Esophagus (tissue), 2 donors: ENCODE measurements around the gene SLC16A10. TPM values are rescaled to one million over a fixed set of nuclear protein-coding genes. Genes with fewer than 3 reads are reported as not detected.

Source experiments
- H3K27ac ChIP-seq, 2 donors: one replicate each; pipeline ENCODE4 v1.5.1; 2013; ENCODE audit warnings: low read depth in 2 of 2, mild to moderate bottlenecking in 2 of 2, inconsistent platforms in 1 of 2, low read length in 1 of 2, moderate library complexity in 1 of 2
- H3K27me3 ChIP-seq, 2 donors: one replicate each; pipeline ENCODE4 v1.6.1; 2013; ENCODE audit warnings: low read length in 2 of 2, control low read depth in 1 of 2, mild to moderate bottlenecking in 1 of 2; ENCODE audit not compliant: insufficient read depth in 2 of 2, control insufficient read depth in 1 of 2
- H3K36me3 ChIP-seq, 2 donors: one replicate each; pipeline ENCODE4 v1.6.1; 2013; ENCODE audit warnings: low read length in 1 of 2; ENCODE audit not compliant: control insufficient read depth in 2 of 2, insufficient read depth in 2 of 2
- H3K4me1 ChIP-seq, 2 donors: one replicate each; pipeline ENCODE4 v1.6.1; 2013; ENCODE audit warnings: low read length in 1 of 2; ENCODE audit not compliant: control insufficient read depth in 2 of 2, insufficient read depth in 2 of 2
- H3K4me3 ChIP-seq, 2 donors: one replicate each; pipeline ENCODE4 v1.5.1; 2013; ENCODE audit warnings: low read length in 2 of 2, mild to moderate bottlenecking in 2 of 2, low read depth in 1 of 2, moderate library complexity in 1 of 2
- H3K9me3 ChIP-seq, 2 donors: one replicate each; pipeline ENCODE4 v1.6.1; 2013; ENCODE audit warnings: mild to moderate bottlenecking in 2 of 2, low read depth in 1 of 2, low read length in 1 of 2, moderate library complexity in 1 of 2; ENCODE audit not compliant: control insufficient read depth in 2 of 2, insufficient read depth in 1 of 2
- WGBS, 2 donors: extraction: QIAGEN DNeasy Blood & Tissue Kit; methylation state at CpG; one replicate each; pipeline ENCODE4 v1.1.7; 2013; 5-methylcytosine and 5-hydroxymethylcytosine counted together
- polyA plus RNA-seq, 2 donors: library from polyadenylated mRNA; stranded (reverse); fragments of 200-250 nt; gene quantifications; one replicate each; pipeline ENCODE4 v1.2.3, GENCODE V29; 2013
- donor health status: healthy with polysubstance abuse.
- donor health status: Bipolar disorder and iron deficiency.

The SLC16A10 gene, protein sequence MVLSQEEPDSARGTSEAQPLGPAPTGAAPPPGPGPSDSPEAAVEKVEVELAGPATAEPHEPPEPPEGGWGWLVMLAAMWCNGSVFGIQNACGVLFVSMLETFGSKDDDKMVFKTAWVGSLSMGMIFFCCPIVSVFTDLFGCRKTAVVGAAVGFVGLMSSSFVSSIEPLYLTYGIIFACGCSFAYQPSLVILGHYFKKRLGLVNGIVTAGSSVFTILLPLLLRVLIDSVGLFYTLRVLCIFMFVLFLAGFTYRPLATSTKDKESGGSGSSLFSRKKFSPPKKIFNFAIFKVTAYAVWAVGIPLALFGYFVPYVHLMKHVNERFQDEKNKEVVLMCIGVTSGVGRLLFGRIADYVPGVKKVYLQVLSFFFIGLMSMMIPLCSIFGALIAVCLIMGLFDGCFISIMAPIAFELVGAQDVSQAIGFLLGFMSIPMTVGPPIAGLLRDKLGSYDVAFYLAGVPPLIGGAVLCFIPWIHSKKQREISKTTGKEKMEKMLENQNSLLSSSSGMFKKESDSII
- polyA plus RNA-seq = under 1 TPM; 0.18 to 0.41 TPM

DNA sequence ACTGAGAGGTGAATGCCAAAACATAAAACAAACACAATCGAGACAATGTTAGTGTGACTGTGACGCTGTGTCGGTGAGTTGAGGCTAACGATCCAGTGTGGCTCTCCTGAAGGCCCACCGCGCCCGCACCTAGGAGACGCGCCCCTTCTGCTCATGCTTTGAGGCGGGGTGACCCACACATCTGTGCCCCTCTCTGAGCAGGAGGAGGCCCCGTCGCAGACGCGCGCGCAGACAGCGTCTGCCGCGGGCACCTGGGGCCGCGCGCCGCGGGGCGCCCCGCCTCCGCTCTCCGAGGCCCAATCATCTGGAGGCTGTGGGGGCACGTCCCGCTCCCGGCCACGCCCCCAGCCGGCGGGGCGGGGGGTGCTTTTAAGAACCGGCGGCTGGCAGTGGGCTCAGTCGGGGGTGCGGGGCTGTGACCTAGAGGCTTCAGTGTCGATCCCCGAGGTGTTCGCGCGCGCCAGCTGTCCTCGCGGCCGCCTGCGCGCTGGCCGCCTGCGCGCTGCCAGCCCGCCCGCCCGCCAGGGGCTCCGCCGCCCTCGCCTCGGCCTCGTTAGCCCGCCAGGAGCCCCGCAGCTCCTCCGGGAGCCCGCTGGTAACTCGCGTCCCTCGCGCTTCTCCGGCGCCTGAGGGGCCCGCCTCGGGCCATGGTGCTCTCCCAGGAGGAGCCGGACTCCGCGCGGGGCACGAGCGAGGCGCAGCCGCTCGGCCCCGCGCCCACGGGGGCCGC, at the start of gene SLC16A10:
Gene SLC16A10, plus strand, starts transcription at position 398 of the 730 bp plus-strand sequence. Its CDS starts 250 bp downstream, at position 648.
- Histone ChIP-seq H3K27me3 (peaks cover 0 to 6% of the 10 kb centered on the region in 2 donors), H3K27ac (no peak within 1 kb of the TSS), H3K4me3 (peak within 1 kb of the TSS; percentile 48 to 67), H3K4me1 (no peaks in the 10 kb centered on the region), H3K9me3 (no peaks in the 10 kb centered on the region), H3K36me3 (no peaks in the 10 kb centered on the region)
- WGBS, 2 donors = 1% methylated on average over 72 to 86 of the region's 86 CpGs

DNA sequence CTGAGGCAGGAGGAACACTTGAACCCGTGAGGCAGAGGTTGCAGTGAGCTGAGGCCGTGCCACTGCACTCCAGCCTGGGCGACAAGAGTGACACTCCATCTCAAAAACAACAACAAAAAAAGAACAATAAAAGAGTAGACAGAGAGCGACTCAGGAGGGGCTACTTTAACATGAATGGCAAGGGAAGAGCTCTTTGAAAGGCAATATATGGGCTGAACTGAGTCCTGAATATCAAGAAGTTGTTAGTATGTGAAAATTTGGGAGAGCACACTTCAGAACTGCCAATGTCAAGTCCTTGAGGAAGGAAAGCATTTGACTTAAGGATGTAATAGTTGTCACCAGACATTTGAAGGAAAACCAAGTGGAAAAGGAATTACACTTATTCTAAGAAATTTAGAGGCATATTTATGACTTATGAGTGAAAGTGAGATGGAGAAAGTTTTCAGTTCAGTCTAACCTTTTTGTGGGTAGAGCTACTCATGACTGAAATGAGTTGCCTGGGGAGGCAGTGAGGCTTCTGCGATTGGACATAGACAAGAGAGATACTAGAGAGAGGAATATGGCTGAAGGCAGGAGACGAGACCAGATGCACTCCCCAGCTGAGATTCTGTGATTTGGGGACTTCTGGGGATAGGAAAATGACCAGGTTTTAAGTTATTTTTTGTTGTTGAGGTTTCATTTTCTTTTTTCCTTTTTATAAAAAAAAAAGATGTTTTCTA, 48.6 kb upstream of the SLC16A10 start:
- H3K9me3 ChIP-seq = no peaks in the 10 kb centered on the region
- 89 to 92% methylated on average over 6 of the region's 6 CpGs for WGBS, 2 donors
- no peaks in the 10 kb centered on the region for H3K4me1 ChIP-seq
- H3K27ac ChIP-seq = no peak overlapping the region
- no peaks in the 10 kb centered on the region for H3K27me3 ChIP-seq
- no peaks in the 10 kb centered on the region for H3K36me3 ChIP-seq
- no peak overlapping the region for H3K4me3 ChIP-seq

DNA sequence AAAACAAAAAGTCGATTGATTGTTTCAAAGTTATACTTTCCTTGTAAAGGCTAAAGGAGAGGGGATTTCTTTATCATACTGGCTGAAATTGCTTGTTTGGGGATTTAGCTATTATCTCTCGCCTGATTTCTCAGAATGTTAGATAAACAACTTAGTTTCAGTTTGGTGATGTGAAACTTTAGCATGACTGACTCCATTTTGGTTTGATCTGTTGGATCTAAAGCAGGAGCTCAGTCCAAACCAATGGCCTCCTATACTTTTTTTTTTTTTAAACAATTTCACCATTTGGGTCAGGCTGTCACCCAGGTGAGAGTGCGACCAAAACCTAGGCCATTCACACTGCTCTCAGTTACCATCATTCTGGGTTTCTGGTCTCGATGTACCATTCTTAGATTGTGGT, 45.4 kb upstream of the SLC16A10 start:
- Histone ChIP-seq H3K9me3 (no peaks in the 10 kb centered on the region), H3K4me1 (no peaks in the 10 kb centered on the region), H3K4me3 (no peak overlapping the region), H3K36me3 (no peaks in the 10 kb centered on the region), H3K27ac (no peak overlapping the region), H3K27me3 (no peaks in the 10 kb centered on the region)
- 88 to 92% methylated on average over 4 of the region's 4 CpGs for WGBS, 2 donors

DNA sequence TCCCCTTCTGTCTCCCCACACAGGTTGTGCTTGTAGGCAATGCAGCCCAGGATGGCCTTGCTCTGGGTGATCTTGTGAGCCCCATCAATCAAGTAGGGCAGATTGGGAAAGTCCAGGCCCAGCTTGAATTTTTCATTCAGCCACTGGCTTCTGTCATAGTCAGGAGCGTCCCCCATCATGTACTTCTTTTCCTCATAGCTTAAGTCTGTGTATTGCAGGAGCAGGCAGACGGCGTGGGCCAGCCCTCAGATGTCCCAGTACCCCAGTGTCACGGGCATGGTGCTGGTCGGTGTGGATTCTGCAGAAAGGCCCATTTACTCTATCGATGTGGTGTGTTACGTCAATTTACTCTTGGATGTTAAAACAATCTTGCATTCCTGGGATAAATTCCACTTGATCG, 40.1 kb upstream of the SLC16A10 start:
- Histone ChIP-seq H3K27me3 (no peaks in the 10 kb centered on the region), H3K9me3 (no peaks in the 10 kb centered on the region), H3K36me3 (no peaks in the 10 kb centered on the region), H3K27ac (no peak overlapping the region), H3K4me3 (no peak overlapping the region), H3K4me1 (no peaks in the 10 kb centered on the region)
- 89 to 92% methylated on average over 8 of the region's 8 CpGs for WGBS, 2 donors

DNA sequence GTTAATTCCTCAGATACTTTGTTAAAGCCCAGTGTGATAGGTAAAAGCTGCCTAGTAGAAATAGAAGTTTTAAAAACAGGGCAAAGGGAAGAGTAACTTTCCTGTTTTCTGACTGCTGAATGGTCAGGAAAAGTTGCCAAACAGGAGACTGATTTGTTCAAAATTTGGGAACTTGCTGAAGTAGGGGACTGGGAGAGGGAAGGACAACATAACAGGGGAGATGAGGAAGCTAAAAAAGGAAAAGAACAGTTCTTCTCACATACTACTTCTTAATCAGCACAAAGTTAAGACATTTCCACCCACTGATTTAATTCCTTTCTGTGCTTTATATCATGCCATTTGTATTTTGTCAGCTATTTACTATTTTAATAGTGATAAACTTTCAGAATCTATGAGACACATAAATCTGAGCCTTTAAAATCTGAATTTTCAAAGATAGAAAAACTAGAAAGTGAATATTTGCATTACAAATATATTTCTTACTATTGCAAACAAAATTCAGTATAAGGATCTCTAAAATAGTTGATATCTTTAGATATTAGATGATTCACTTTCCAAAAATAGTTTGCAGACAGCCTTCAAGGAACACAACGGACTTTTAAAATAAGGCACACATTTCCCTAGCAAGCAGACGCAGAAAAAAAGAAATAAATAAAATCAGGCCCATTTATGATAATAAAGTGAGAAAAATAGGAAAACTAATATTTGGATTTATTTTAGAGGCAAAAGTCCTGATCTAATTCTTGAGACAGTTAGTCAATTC, 36.9 kb upstream of the SLC16A10 start:
- Histone ChIP-seq H3K27ac (no peak overlapping the region), H3K4me1 (no peaks in the 10 kb centered on the region), H3K9me3 (no peaks in the 10 kb centered on the region), H3K36me3 (no peaks in the 10 kb centered on the region), H3K27me3 (no peaks in the 10 kb centered on the region), H3K4me3 (no peak overlapping the region)
- WGBS, 2 donors = 76 to 84% methylated on average over 2 of the region's 2 CpGs

DNA sequence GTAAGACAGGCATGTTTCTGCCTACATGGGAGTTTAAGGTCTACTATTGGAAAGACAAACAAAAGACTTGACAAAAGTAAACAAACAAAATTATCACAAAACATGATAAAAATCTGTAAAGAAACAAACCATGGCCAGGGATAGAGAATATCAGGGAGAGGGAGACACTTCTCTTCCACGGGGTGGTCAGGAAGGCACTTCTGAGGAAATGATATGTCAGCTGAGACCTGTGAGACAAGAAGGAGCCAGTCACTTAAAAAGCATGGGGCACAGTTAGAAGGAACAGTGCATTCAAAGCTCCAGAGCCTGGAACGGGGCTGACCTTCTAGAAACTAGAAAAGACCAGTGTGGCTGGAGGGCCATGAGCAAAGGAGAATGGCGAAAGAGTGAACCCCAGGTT, 35.1 kb upstream of the SLC16A10 start:
- H3K36me3 ChIP-seq = no peaks in the 10 kb centered on the region
- no peak overlapping the region for H3K4me3 ChIP-seq
- no peaks in the 10 kb centered on the region for H3K9me3 ChIP-seq
- WGBS, 2 donors = 82% methylated on average over 3 of the region's 3 CpGs
- H3K27ac ChIP-seq = no peak overlapping the region
- H3K27me3 ChIP-seq = no peaks in the 10 kb centered on the region
- H3K4me1 ChIP-seq = no peaks in the 10 kb centered on the region

DNA sequence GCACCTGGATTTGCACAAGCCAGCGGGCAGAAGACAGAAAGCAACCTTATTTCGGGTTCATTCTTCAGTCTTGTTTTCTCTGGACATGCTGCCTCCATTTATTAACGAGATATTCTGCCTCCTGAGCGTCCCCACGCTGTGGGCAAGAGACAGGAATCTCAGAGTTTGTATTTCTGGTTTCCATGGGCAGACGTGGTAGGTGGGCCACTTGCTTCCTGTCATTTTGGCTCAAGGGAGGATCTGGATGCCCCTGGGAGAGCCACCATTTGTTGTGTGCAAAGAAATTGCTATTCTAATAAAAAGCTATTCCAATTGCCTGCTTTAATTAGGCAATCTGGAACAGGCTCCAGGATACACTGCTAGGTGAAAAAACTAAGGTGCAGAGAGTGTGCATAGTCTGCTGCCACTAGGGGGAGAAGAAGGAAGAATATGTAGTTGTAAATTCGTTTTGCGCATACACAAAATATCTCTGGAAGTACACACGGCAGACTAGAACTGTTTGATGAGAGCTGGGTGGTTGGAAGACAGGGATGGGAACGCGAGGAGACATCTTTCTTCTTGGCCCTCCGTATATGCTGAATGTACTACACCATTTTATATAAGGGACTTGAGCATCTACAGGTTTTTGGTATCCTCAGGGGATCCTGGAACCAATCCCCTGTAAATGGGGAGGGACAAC, 30.1 kb upstream of the SLC16A10 start:
- Histone ChIP-seq H3K27me3 (no peaks in the 10 kb centered on the region), H3K36me3 (no peaks in the 10 kb centered on the region), H3K9me3 (peaks cover 0 to 4% of the 10 kb centered on the region in 2 donors), H3K4me1 (no peaks in the 10 kb centered on the region), H3K27ac (no peak overlapping the region), H3K4me3 (no peak overlapping the region)
- WGBS, 2 donors = 53 to 64% methylated on average over 12 of the region's 12 CpGs

DNA sequence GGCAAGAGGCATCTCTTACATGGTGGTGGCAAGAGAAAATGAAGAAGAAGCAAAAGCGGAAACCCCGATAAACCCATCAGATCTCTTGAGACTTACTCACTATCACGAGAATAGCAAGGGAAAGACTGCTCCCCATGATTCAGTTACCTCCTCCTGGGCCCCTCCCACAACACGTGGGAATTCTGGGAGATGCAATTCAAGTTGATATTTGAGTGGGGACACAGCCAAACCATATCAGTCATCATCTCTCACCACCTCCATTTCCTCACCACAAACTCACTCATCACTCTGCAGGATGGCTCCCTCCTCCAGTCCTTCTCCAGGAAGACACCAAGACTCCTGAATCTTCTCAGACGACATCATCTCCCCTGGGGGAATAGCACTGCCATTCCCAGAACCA, 25.8 kb upstream of the SLC16A10 start:
- Histone ChIP-seq H3K27me3 (no peaks in the 10 kb centered on the region), H3K4me3 (no peak overlapping the region), H3K36me3 (no peaks in the 10 kb centered on the region), H3K4me1 (no peaks in the 10 kb centered on the region), H3K9me3 (peaks cover 0 to 4% of the 10 kb centered on the region in 2 donors), H3K27ac (no peak overlapping the region)
- 80 to 83% methylated on average over 5 of the region's 5 CpGs for WGBS, 2 donors
